Transverse colon (tissue), 4 donors: ENCODE measurements around the gene ESYT2. TPM values are rescaled to one million over a fixed set of nuclear protein-coding genes. Genes with fewer than 3 reads are reported as not detected.
"Not testable (repeated sequence)": the region's sequence is repeated elsewhere in the genome, so short reads cannot be mapped to it uniquely, and the experiment has no call there.

Experiments used
- DNase-seq: peaks from one replicate; pipeline ENCODE4 v3.0.0-alpha.2; 2019
- H3K27ac ChIP-seq, 4 donors: fragments of 200-600 bp; sonication (generic); 2 replicates each; pipeline ENCODE4 v1.5.1; 2016 to 2018; ENCODE audit warnings: inconsistent platforms in 4 of 4
- H3K27me3 ChIP-seq: fragments of 200-600 bp; sonication (generic); 2 replicates; pipeline ENCODE4 v1.5.1; 2017; ENCODE audit warnings: inconsistent platforms
- H3K36me3 ChIP-seq, 4 donors: fragments of 200-600 bp; sonication (generic); 2 replicates each; pipeline ENCODE4 v1.5.1; 2017 to 2019; ENCODE audit warnings: inconsistent platforms in 4 of 4
- H3K4me1 ChIP-seq, 4 donors: fragments of 200-600 bp; sonication (generic); 2 replicates each; pipeline ENCODE4 v1.5.1; 2017 to 2020; ENCODE audit warnings: inconsistent platforms in 4 of 4
- H3K4me3 ChIP-seq, 4 donors: fragments of 200-600 bp; sonication (generic); 1 replicate in 1 of 4; 2 replicates in 3 of 4; pipeline versions ENCODE4 v1.5.1 to v1.6.1; 2017 to 2019; ENCODE audit warnings: inconsistent platforms in 4 of 4
- H3K9me3 ChIP-seq, 2 donors: fragments of 200-600 bp; sonication (generic); 2 replicates each; pipeline ENCODE4 v1.5.1; 2017 to 2019; ENCODE audit warnings: inconsistent platforms in 2 of 2
- EP300 ChIP-seq: sonication (generic); formaldehyde crosslinking; IDR thresholded peaks from one replicate; pipeline ENCODE4 v1.6.1; 2017; ENCODE audit warnings: antibody characterized with exemption, low read depth
- POLR2A ChIP-seq: fragments of 450-650 bp; IDR thresholded peaks from one replicate; pipeline ENCODE4 v1.6.1; 2016; ENCODE audit warnings: antibody characterized with exemption, mild to moderate bottlenecking, moderate library complexity
- POLR2AphosphoS5 ChIP-seq, 3 donors: sonication (generic); formaldehyde crosslinking; IDR thresholded peaks; one replicate each; pipeline ENCODE4 v1.6.1; 2016; ENCODE audit warnings: antibody characterized with exemption in 3 of 3
- WGBS, 2 donors: methylation state at CpG; one replicate each; pipeline ENCODE4 v1.1.5; 2018; ENCODE audit warnings: low coverage in 1 of 2; 5-methylcytosine and 5-hydroxymethylcytosine counted together
- in situ Hi-C, 4 donors: fragments of 200-750 bp; cut with MboI; loops; one replicate each; pipeline versions ENCODE4 v1.15.0 to v1.15.1; 2017; ENCODE audit warnings: low sequenced_read_pairs in 3 of 4, low pct_ligation_motif_present in 1 of 4, low pct_unique_long_range_greater_than_20kb in 1 of 4
- intact Hi-C: fragments of 100-400 bp; cut with DNase I; formaldehyde crosslinking; loops from one replicate; pipeline ENCODE4 v1.15.1; 2023; ENCODE audit warnings: low total_unique reads
- total RNA-seq, 4 donors: library from RNA; depleted of rRNA; stranded (reverse); fragments of >200 nt; gene quantifications; one replicate each; pipeline ENCODE4 v1.1.0, GENCODE V29; 2016
- TF ChIP-seq, protein P1 (sequence below), 5 experiments: fragments of 200-600 bp in 3 of 5; fragments of 450-650 bp in 2 of 5; sonication (generic) in 3 of 5; IDR thresholded peaks; 1 replicate in 2 of 5; 2 replicates in 3 of 5; pipeline ENCODE4 v1.5.1; 2016 to 2017; ENCODE audit warnings: antibody characterized with exemption in 5 of 5, inconsistent platforms in 3 of 5, mild to moderate bottlenecking in 2 of 5, moderate library complexity in 1 of 5

The ESYT2 gene
- total RNA-seq, 4 donors from 2014 or later: 78.6 to 113 (median 87.3) TPM

DNA sequence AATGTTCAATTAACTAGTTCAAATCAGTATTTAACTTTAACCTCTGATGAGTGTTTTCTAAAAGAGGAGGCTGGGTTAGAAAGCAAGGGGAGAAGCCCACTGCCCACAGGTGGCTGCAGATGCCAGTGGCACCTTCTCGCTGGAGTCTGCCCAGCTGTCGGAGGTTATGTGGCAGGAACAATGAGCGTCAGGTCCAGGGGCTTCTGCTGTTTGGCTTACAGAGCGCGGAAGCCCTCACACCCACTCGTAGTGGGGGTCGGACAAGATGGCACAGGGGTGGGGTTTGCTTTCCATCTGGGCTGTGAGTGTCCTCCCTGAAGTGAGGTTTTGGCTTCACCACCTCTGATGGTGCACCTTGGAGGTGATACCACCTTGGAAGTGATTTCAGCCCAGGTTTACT, 35.5 kb upstream of the ESYT2 start:
- in situ Hi-C loops: no loop called here
- no peak overlapping the region for H3K4me3 ChIP-seq
- no peaks in the 10 kb centered on the region for H3K9me3 ChIP-seq
- peaks cover 6 to 28% (median 26%) of the 10 kb centered on the region in 4 donors for H3K4me1 ChIP-seq
- intact Hi-C loops: no loop called here
- no peaks in the 10 kb centered on the region for H3K27me3 ChIP-seq
- WGBS, 2 donors: 94 to 95% methylated on average over 7 of the region's 7 CpGs
- DNase-seq: no peak
- H3K27ac ChIP-seq: peak overlapping the region; percentile 85 to 92 (median 88)
- H3K36me3 ChIP-seq: no peaks in the 10 kb centered on the region
- TF ChIP-seq POLR2AphosphoS5 (IDR thresholded peaks at IDR 0.05) (no peak), POLR2A (no peak), EP300 (no peak)
- TF ChIP-seq, protein P1, sequence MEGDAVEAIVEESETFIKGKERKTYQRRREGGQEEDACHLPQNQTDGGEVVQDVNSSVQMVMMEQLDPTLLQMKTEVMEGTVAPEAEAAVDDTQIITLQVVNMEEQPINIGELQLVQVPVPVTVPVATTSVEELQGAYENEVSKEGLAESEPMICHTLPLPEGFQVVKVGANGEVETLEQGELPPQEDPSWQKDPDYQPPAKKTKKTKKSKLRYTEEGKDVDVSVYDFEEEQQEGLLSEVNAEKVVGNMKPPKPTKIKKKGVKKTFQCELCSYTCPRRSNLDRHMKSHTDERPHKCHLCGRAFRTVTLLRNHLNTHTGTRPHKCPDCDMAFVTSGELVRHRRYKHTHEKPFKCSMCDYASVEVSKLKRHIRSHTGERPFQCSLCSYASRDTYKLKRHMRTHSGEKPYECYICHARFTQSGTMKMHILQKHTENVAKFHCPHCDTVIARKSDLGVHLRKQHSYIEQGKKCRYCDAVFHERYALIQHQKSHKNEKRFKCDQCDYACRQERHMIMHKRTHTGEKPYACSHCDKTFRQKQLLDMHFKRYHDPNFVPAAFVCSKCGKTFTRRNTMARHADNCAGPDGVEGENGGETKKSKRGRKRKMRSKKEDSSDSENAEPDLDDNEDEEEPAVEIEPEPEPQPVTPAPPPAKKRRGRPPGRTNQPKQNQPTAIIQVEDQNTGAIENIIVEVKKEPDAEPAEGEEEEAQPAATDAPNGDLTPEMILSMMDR (IDR thresholded peaks at IDR 0.05): no peak

DNA sequence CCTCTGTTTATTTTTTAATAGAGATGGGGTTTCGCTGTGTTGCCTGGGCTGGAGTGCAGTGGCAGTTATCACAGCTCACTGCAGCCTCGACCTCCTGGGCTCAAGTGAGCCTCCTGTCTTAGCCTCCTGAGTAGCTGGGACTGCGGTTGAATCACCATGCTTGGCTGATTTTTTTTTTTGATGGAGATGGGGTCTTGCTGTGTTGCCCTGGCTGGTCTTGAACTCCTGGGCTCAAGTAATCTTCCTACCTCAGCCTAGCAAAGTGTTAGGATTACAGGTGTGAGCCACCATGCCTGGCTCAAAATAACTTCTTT, 35.2 kb upstream of the ESYT2 start:
- Histone ChIP-seq H3K27ac (peak overlapping the region; percentile 85 to 92 (median 88)), H3K4me1 (peaks cover 6 to 28% (median 26%) of the 10 kb centered on the region in 4 donors), H3K27me3 (no peaks in the 10 kb centered on the region), H3K4me3 (peak overlapping the region in 3 of 4 donors; percentile 44 to 65 (median 48)), H3K36me3 (no peaks in the 10 kb centered on the region), H3K9me3 (no peaks in the 10 kb centered on the region)
- intact Hi-C loops: no loop called here
- no peak for DNase-seq
- TF ChIP-seq EP300: no peak
- TF ChIP-seq POLR2A: no peak
- TF ChIP-seq POLR2AphosphoS5 (IDR thresholded peaks at IDR 0.05): no peak
- TF ChIP-seq, protein P1 (IDR thresholded peaks at IDR 0.05): no peak
- in situ Hi-C loops: no loop called here
- WGBS, 2 donors: 85 to 90% methylated on average over 2 to 3 of the region's 3 CpGs

DNA sequence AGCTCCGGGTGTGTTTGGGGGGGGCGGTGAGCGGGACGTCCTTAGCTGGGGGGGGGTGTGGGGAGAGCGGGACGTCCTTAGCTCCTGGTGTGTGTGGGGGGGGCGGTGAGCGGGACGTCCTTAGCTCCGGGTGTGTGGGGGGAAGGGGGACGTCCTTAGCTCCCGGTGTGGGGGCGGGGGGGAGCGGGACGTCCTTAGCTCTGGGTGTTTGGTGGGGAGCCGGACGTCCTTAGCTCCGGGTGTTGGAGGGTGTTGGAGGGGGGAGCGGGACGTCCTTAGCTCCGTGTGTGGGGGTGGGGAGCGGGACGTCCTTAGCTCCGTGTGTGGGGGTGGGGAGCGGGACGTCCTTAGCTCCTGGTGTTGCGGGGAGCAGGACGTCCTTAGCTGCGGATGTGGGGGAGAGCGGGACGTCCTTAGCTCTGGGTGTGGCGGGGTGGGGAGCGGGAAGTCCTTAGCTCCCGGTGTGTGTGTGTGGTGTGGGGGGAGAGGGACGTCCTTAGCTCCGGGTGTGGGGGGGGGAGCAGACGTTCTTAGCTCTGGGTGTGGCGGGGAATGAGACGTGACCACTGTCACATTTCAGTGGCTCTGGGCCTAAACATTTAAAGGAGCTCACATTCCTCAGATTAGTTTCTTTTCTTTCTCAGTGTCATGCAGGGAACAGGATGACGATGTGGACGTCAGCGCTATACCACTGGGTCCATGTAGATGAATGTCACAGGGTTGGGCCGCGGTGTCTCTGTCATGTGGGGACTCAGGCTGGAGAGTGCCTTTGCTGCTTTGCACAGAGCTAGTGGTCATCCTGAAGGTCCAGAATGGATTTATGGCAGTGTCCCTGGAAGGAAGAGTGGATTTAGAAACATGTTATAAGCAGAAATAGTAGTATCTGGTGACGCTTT, 34.5 kb upstream of the ESYT2 start:
- intact Hi-C loops (no loop called here), in situ Hi-C loops (no loop called here)
- peak overlapping the region; percentile 85 to 92 (median 88) for H3K27ac ChIP-seq
- H3K27me3 ChIP-seq: no peaks in the 10 kb centered on the region
- 13 to 60% methylated on average over 1 to 41 of the region's 45 CpGs for WGBS, 2 donors
- no peaks in the 10 kb centered on the region for H3K9me3 ChIP-seq
- TF ChIP-seq POLR2AphosphoS5 (IDR thresholded peaks at IDR 0.05) (peak in 2 of 3 donors; percentile 52 to 56), EP300 (peak; percentile 14), POLR2A (peak; percentile 61)
- TF ChIP-seq, protein P1 (IDR thresholded peaks at IDR 0.05): no peak
- peak overlapping the region; percentile 42 to 65 (median 46) for H3K4me3 ChIP-seq
- peak; percentile 80 for DNase-seq
- no peaks in the 10 kb centered on the region for H3K36me3 ChIP-seq
- peaks cover 6 to 28% (median 26%) of the 10 kb centered on the region in 4 donors for H3K4me1 ChIP-seq

DNA sequence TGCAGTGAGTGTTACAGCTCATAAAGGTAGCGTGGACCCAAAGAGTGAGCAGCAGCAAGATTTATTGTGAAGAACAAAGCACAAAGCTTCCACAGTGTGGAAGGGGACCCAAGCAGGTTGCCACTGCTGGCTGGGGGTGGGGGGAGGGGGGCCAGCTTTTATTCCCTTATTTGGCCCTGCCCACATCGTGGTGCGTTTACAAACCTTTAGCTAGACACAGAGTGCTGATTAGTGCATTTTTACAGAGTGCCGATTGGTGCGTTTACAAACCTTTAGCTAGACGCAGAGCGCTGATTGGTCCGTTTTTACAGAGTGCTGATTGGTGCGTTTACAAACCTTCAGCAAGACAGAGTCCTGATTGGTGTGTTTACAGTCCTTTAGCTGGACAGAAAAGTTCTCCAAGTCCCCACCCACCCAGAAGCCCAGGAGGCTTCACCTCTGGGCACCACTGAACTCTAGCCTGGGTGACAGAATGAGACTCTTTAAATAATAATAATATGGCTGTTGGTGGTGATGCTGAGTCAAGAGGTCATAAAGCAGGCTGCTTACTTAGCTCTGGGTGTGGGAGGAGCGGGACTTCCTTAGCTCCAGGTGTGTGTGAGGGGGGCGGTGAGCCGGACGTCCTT, 33.8 kb upstream of the ESYT2 start:
- Histone ChIP-seq H3K4me1 (peaks cover 6 to 28% (median 26%) of the 10 kb centered on the region in 4 donors), H3K4me3 (peak overlapping the region; percentile 42 to 65 (median 46)), H3K27ac (peak overlapping the region; percentile 85 to 92 (median 88))
- H3K27me3 ChIP-seq, intact Hi-C loops, DNase-seq, in situ Hi-C loops, H3K9me3 ChIP-seq, H3K36me3 ChIP-seq: not testable (repeated sequence)
- WGBS, 2 donors: 67% methylated on average over 13 of the region's 13 CpGs; no CpG with 5 or more reads in 1 of the 2 donors
- peak in 2 of 3 donors; percentile 26 to 50 for TF ChIP-seq POLR2AphosphoS5 (IDR thresholded peaks at IDR 0.05)
